ENCODE data around the gene USP31. TPM values are rescaled to one million over a fixed set of nuclear protein-coding genes. Genes with fewer than 3 reads are reported as not detected.

USP31 gene
- total RNA-seq, 4 donors from 2014 or later = 6.0 to 8.3 (median 7.1) TPM

GRCh38 chr16:23052908-23053580 lies 96.2 kb downstream of the USP31 start:
- Histone ChIP-seq H3K27me3 (peaks cover 35% of the 10 kb centered on the region), H3K4me3 (no peak overlapping the region), H3K27ac (no peak overlapping the region), H3K9me3 (no peaks in the 10 kb centered on the region), H3K4me1 (no peaks in the 10 kb centered on the region), H3K36me3 (no peaks in the 10 kb centered on the region)
- TF ChIP-seq EP300 (IDR thresholded peaks at IDR 0.05; ENCODE audit: low read depth) (no peak), POLR2AphosphoS5 (IDR thresholded peaks at IDR 0.05) (no peak), CTCF (IDR thresholded peaks at IDR 0.05) (no peak), POLR2A (IDR thresholded peaks at IDR 0.05) (no peak)
- intact Hi-C loops (cut with DNase I; ENCODE audit: low total_unique reads) (no loop called here), in situ Hi-C loops (cut with MboI; ENCODE audit: low pct_ligation_motif_present in 1 of 4, low pct_unique_long_range_greater_than_20kb in 1 of 4, low sequenced_read_pairs in 3 of 4) (loop anchor here in 1 of 4 donors (25.0 kb wide), 1 partner anchor 91 kb away; no protein-coding TSS in a partner anchor)
- DNase-seq = no peak
- WGBS, 2 donors (ENCODE audit: low coverage in 1 of 2) = 62% methylated on average over 4 of the region's 4 CpGs; no CpG with 5 or more reads in 1 of the 2 donors

GRCh38 chr16:23052221-23052620 lies 97.0 kb downstream of the USP31 start:
- H3K36me3 ChIP-seq = no peaks in the 10 kb centered on the region
- peaks cover 40% of the 10 kb centered on the region for H3K27me3 ChIP-seq
- no peaks in the 10 kb centered on the region for H3K9me3 ChIP-seq
- DNase-seq = no peak
- no peaks in the 10 kb centered on the region for H3K4me1 ChIP-seq
- 73 to 86% methylated on average over 9 to 13 of the region's 13 CpGs for WGBS, 2 donors (ENCODE audit: low coverage in 1 of 2)
- no peak overlapping the region for H3K27ac ChIP-seq
- in situ Hi-C loops (cut with MboI; ENCODE audit: low pct_ligation_motif_present in 1 of 4, low pct_unique_long_range_greater_than_20kb in 1 of 4, low sequenced_read_pairs in 3 of 4) = loop anchor here in 1 of 4 donors (25.0 kb wide), 1 partner anchor 90 kb away; no protein-coding TSS in a partner anchor
- TF ChIP-seq CTCF (IDR thresholded peaks at IDR 0.05) (no peak), POLR2AphosphoS5 (IDR thresholded peaks at IDR 0.05) (no peak), EP300 (IDR thresholded peaks at IDR 0.05; ENCODE audit: low read depth) (no peak), POLR2A (IDR thresholded peaks at IDR 0.05) (no peak)
- no peak overlapping the region for H3K4me3 ChIP-seq
- intact Hi-C loops (cut with DNase I; ENCODE audit: low total_unique reads) = no loop called here

GRCh38 chr16:23051587-23051986 lies 97.7 kb downstream of the USP31 start:
- WGBS, 2 donors (ENCODE audit: low coverage in 1 of 2) = 80 to 82% methylated on average over 3 to 8 of the region's 8 CpGs
- TF ChIP-seq CTCF (IDR thresholded peaks at IDR 0.05) = no peak
- Histone ChIP-seq H3K4me3 (no peak overlapping the region), H3K27ac (no peak overlapping the region), H3K36me3 (no peaks in the 10 kb centered on the region), H3K27me3 (peaks cover 40% of the 10 kb centered on the region), H3K4me1 (no peaks in the 10 kb centered on the region), H3K9me3 (no peaks in the 10 kb centered on the region)
- no peak for DNase-seq
- in situ Hi-C loops (cut with MboI; ENCODE audit: low pct_ligation_motif_present in 1 of 4, low pct_unique_long_range_greater_than_20kb in 1 of 4, low sequenced_read_pairs in 3 of 4) (loop anchor here in 1 of 4 donors (25.0 kb wide), 1 partner anchor 89 kb away; no protein-coding TSS in a partner anchor), intact Hi-C loops (cut with DNase I; ENCODE audit: low total_unique reads) (no loop called here)

GRCh38 chr16:23048164-23048563 lies 101.1 kb downstream of the USP31 start:
- Histone ChIP-seq H3K4me3 (no peak overlapping the region), H3K27ac (no peak overlapping the region), H3K36me3 (no peaks in the 10 kb centered on the region), H3K4me1 (peaks cover 0 to 3% (median 0%) of the 10 kb centered on the region in 4 donors), H3K27me3 (peaks cover 42% of the 10 kb centered on the region), H3K9me3 (peaks cover 0 to 6% of the 10 kb centered on the region in 2 donors)
- in situ Hi-C loops (cut with MboI; ENCODE audit: low pct_ligation_motif_present in 1 of 4, low pct_unique_long_range_greater_than_20kb in 1 of 4, low sequenced_read_pairs in 3 of 4) (no loop called here), intact Hi-C loops (cut with DNase I; ENCODE audit: low total_unique reads) (no loop called here)
- TF ChIP-seq POLR2AphosphoS5 (IDR thresholded peaks at IDR 0.05) (no peak), EP300 (IDR thresholded peaks at IDR 0.05; ENCODE audit: low read depth) (no peak), POLR2A (IDR thresholded peaks at IDR 0.05) (no peak), CTCF (IDR thresholded peaks at IDR 0.05) (no peak)
- no peak for DNase-seq
- 72 to 73% methylated on average over 3 to 5 of the region's 5 CpGs for WGBS, 2 donors (ENCODE audit: low coverage in 1 of 2)
